ENCODE results near the gene LRRC53. TPM values are rescaled to one million over a fixed set of nuclear protein-coding genes. Genes with fewer than 3 reads are reported as not detected.

Gene LRRC53, protein sequence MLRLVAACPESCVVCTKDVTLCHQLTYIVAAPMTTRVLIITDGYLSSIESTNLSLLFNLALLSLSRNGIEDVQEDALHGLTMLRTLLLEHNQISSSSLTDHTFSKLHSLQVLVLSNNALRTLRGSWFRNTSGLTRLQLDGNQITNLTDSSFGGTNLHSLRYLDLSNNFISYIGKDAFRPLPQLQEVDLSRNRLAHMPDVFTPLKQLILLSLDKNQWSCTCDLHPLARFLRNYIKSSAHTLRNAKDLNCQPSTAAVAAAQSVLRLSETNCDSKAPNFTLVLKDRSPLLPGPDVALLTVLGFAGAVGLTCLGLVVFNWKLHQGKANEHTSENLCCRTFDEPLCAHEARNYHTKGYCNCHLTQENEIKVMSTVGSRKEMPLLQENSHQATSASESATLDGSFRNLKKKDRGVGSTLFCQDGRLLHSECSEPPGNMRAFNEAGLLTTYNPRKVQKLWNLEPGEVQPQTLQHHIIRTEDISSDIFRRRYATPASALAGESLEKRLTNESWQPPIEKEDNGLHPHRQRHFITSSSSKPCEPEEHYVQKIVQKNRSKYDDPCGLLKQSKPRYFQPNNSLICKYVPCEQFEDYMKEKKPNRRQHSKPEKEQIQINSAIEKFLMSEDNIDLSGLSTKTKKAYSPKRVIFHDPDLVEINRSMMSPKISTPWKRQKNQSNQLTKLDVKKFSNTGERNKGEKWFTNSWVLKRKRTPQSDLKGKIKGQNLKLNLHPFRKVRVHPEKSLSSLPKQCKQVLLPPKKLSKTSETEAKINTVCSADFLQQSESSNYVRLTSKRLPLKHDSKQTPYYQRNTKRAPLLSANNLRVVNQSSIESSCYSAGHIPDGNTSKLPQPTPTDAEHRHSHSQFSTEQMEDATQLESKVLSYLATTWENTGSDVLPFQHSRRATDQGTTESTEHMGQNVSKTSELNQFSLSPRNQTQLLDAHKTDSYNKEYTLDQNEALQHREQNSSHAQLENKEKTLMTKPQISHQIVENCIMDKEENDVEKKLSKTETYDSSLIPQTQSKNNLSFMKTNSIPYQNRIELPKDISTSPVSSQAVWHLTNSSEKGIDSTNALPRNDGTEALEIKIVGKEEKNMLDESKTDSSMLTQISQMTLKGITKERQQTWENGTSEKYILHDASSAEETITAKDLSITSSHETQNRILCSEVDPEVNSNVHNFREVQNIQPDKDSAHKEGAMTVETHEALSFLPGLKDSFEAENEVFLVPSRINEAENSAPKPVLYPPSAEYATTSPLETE
- not detected in 2 replicates for total RNA-seq

DNA sequence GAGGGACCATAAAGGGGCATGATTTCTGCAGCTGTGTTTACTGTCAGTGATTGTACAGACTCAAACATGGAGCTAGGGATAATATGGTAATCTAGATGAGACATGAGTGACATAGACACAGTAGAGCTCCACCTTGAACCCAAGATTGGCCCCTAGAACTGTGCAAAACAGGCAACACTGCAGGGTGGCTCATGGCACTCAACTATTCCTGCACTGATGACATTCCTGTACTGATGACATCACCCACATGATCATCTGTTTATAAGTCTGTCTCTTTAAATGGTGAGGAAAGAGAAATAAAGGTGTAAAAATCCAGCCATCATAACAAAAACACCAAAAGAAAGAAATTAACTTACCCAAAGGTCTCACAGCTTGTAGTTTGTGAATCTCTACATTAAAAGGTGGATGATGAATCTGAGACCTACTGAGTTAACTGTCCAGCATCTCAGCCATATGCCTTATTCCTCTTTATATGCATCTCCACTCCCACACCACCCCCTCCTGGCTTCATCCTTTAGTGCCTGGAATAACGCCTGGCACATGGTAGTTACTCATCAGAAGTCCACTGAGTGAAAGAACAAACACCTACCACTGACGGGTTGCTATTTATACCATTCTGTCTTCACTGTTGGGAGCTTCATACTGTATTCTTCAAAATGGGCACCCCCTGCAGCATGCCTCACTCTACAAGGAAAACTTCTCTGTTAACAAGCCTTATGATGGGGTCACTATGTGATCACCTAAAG is at the start of gene LRRC53:
LRRC53 (minus strand) TSS at position 442 of the 746 bp plus-strand sequence. CDS start 29,262 bp downstream, outside the sequence.

Other genes with a start within 250 kb of the LRRC53 start
- gene ERICH3, start 161.2 kb upstream of the LRRC53 start, total RNA-seq: not detected in 2 replicates
- gene CRYZ, start 220.4 kb upstream of the LRRC53 start, total RNA-seq: 37.5 and 44.0 TPM in 2 replicates
- 12.0 and 16.2 TPM in 2 replicates for gene TYW3, start 220.5 kb upstream of the LRRC53 start, total RNA-seq